ENCODE measurements around the gene MAEA.

Gene MAEA

DNA sequence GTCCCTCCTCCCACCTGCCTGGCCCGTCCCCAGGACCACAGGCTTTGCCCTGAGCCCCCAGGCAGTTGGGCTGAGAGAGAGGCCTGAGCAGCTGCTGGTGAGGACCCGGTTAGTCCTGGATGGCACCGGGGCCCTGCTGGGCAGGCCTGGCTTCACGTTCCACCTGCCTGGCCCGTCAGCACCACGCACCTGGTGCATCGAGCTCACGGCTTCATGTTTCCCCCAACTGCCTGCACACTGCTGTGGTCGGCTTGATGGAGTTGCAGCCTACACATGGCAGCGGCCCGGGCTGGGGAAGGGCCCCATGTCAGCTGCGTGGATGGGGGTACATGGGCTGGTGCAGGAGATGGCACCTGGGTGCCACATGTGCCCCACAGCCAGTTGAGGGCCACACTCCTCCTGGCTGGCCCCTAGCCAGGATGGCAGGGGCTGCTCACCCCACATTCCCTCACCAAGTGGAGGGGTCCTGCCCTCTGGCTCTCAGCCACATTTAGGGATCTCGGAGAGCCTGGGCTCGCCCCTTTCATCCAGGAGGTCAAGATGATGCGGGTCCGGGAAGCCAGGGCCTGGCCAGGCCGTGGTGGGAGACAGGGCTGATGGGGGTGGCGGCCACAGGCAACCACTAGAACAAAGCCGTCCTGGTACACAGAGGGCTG, 88.0 kb downstream of the MAEA start:
- Histone ChIP-seq H3K4me1 (ENCODE audit: control insufficient read depth in 2 of 2, insufficient read depth in 1 of 2, low read depth in 1 of 2, low read length in 2 of 2) (peaks cover 0 to 5% of the 10 kb centered on the region in 2 donors), H2BK15ac (ENCODE audit: low read length) (peak overlapping the region; percentile 49), H2BK12ac (ENCODE audit: low read length) (no peak overlapping the region), H3K4me2 (ENCODE audit: insufficient read depth, low read length, poor library complexity, severe bottlenecking) (no peak overlapping the region), H3K79me1 (ENCODE audit: low read depth, low read length) (no peaks in the 10 kb centered on the region), H2AFZ (ENCODE audit: low read length) (no peak overlapping the region), H3K9me3 (replicated peaks in 1 of 2; ENCODE audit: control insufficient read depth in 2 of 2, insufficient read depth in 1 of 2, low read depth in 1 of 2, low read length in 2 of 2) (no peaks in the 10 kb centered on the region), H3K36me3 (replicated peaks in 1 of 2; ENCODE audit: control insufficient read depth in 2 of 2, insufficient read depth in 2 of 2, low read length in 2 of 2) (peaks cover 2 to 20% of the 10 kb centered on the region in 2 donors), H3K27ac (replicated peaks; ENCODE audit: low read length) (no peak overlapping the region), H3K4me3 (ENCODE audit: low read length in 2 of 2) (no peak overlapping the region), H3K18ac (ENCODE audit: low read length) (peak overlapping the region; percentile 35), H3K14ac (ENCODE audit: low read length) (peak overlapping the region; percentile 82), H2BK5ac (ENCODE audit: low read length) (peak overlapping the region; percentile 35), H2AK5ac (ENCODE audit: low read depth, low read length) (no peak overlapping the region), H3K27me3 (ENCODE audit: control insufficient read depth in 3 of 3, insufficient read depth in 3 of 3, low read depth in 1 of 3, low read length in 3 of 3) (no peaks in the 10 kb centered on the region), H4K8ac (ENCODE audit: low read depth, low read length) (peak overlapping the region; percentile 43), H3K4ac (ENCODE audit: low read length) (no peak overlapping the region), H3K9ac (ENCODE audit: low read depth, low read length, poor library complexity) (no peak overlapping the region), H3K23ac (ENCODE audit: low read depth, low read length, poor library complexity) (peak overlapping the region; percentile 17), H4K91ac (ENCODE audit: low read depth, low read length, poor library complexity) (peak overlapping the region; percentile 89), H2BK120ac (ENCODE audit: low read depth, low read length) (no peak overlapping the region)
- no peak for DNase-seq (ENCODE audit: low spot score)
- no CpG with 5 or more reads among the region's 19 CpGs for WGBS, 2 donors (ENCODE audit: extremely low coverage in 2 of 2, insufficient read length in 2 of 2, insufficient replicate concordance in 1 of 2)

GRCh38 chr4:1378559-1379231, 89.0 kb downstream of the MAEA start:
- Histone ChIP-seq H3K9me3 (replicated peaks in 1 of 2; ENCODE audit: control insufficient read depth in 2 of 2, insufficient read depth in 1 of 2, low read depth in 1 of 2, low read length in 2 of 2) (no peaks in the 10 kb centered on the region), H3K18ac (ENCODE audit: low read length) (no peak overlapping the region), H2BK120ac (ENCODE audit: low read depth, low read length) (no peak overlapping the region), H4K8ac (ENCODE audit: low read depth, low read length) (no peak overlapping the region), H2BK15ac (ENCODE audit: low read length) (no peak overlapping the region), H3K4ac (ENCODE audit: low read length) (peak overlapping the region; percentile 76), H3K27ac (replicated peaks; ENCODE audit: low read length) (no peak overlapping the region), H2AK5ac (ENCODE audit: low read depth, low read length) (peak overlapping the region; percentile 21), H3K23ac (ENCODE audit: low read depth, low read length, poor library complexity) (peak overlapping the region; percentile 31), H4K91ac (ENCODE audit: low read depth, low read length, poor library complexity) (no peak overlapping the region), H3K4me1 (ENCODE audit: control insufficient read depth in 2 of 2, insufficient read depth in 1 of 2, low read depth in 1 of 2, low read length in 2 of 2) (peaks cover 0 to 7% of the 10 kb centered on the region in 2 donors), H2AFZ (ENCODE audit: low read length) (no peak overlapping the region), H3K27me3 (ENCODE audit: control insufficient read depth in 3 of 3, insufficient read depth in 3 of 3, low read depth in 1 of 3, low read length in 3 of 3) (no peaks in the 10 kb centered on the region), H2BK5ac (ENCODE audit: low read length) (no peak overlapping the region), H3K4me3 (ENCODE audit: low read length in 2 of 2) (no peak overlapping the region), H3K79me1 (ENCODE audit: low read depth, low read length) (no peaks in the 10 kb centered on the region), H2BK12ac (ENCODE audit: low read length) (no peak overlapping the region), H3K14ac (ENCODE audit: low read length) (peak overlapping the region; percentile 82), H3K4me2 (ENCODE audit: insufficient read depth, low read length, poor library complexity, severe bottlenecking) (no peak overlapping the region), H3K9ac (ENCODE audit: low read depth, low read length, poor library complexity) (no peak overlapping the region), H3K36me3 (replicated peaks in 1 of 2; ENCODE audit: control insufficient read depth in 2 of 2, insufficient read depth in 2 of 2, low read length in 2 of 2) (peaks cover 2 to 10% of the 10 kb centered on the region in 2 donors)
- no CpG with 5 or more reads among the region's 30 CpGs for WGBS, 2 donors (ENCODE audit: extremely low coverage in 2 of 2, insufficient read length in 2 of 2, insufficient replicate concordance in 1 of 2)
- DNase-seq (ENCODE audit: low spot score) = no peak

- Histone ChIP-seq H3K27me3 (ENCODE audit: control insufficient read depth in 3 of 3, insufficient read depth in 3 of 3, low read depth in 1 of 3, low read length in 3 of 3) (no peaks in the 10 kb centered on the region), H2AFZ (ENCODE audit: low read length) (no peak overlapping the region), H2BK120ac (ENCODE audit: low read depth, low read length) (no peak overlapping the region), H2BK15ac (ENCODE audit: low read length) (no peak overlapping the region), H2BK5ac (ENCODE audit: low read length) (no peak overlapping the region), H3K18ac (ENCODE audit: low read length) (no peak overlapping the region), H3K4me3 (ENCODE audit: low read length in 2 of 2) (no peak overlapping the region), H3K4me1 (ENCODE audit: control insufficient read depth in 2 of 2, insufficient read depth in 1 of 2, low read depth in 1 of 2, low read length in 2 of 2) (peaks cover 0 to 7% of the 10 kb centered on the region in 2 donors), H3K79me1 (ENCODE audit: low read depth, low read length) (no peaks in the 10 kb centered on the region), H3K9ac (ENCODE audit: low read depth, low read length, poor library complexity) (peak overlapping the region; percentile 24), H3K36me3 (replicated peaks in 1 of 2; ENCODE audit: control insufficient read depth in 2 of 2, insufficient read depth in 2 of 2, low read length in 2 of 2) (peaks cover 0 to 14% of the 10 kb centered on the region in 2 donors), H3K9me3 (replicated peaks in 1 of 2; ENCODE audit: control insufficient read depth in 2 of 2, insufficient read depth in 1 of 2, low read depth in 1 of 2, low read length in 2 of 2) (no peaks in the 10 kb centered on the region), H3K4ac (ENCODE audit: low read length) (no peak overlapping the region), H4K8ac (ENCODE audit: low read depth, low read length) (no peak overlapping the region), H2AK5ac (ENCODE audit: low read depth, low read length) (no peak overlapping the region), H4K91ac (ENCODE audit: low read depth, low read length, poor library complexity) (no peak overlapping the region), H2BK12ac (ENCODE audit: low read length) (no peak overlapping the region), H3K23ac (ENCODE audit: low read depth, low read length, poor library complexity) (peak overlapping the region; percentile 22), H3K27ac (replicated peaks; ENCODE audit: low read length) (no peak overlapping the region), H3K4me2 (ENCODE audit: insufficient read depth, low read length, poor library complexity, severe bottlenecking) (no peak overlapping the region), H3K14ac (ENCODE audit: low read length) (peak overlapping the region; percentile 89)
- DNase-seq (ENCODE audit: low spot score) = no peak
- WGBS, 2 donors (ENCODE audit: extremely low coverage in 2 of 2, insufficient read length in 2 of 2, insufficient replicate concordance in 1 of 2) = no CpG with 5 or more reads among the region's 27 CpGs
Observed at GRCh38 chr4:1379351-1379781, 89.7 kb downstream of the MAEA start.

DNA sequence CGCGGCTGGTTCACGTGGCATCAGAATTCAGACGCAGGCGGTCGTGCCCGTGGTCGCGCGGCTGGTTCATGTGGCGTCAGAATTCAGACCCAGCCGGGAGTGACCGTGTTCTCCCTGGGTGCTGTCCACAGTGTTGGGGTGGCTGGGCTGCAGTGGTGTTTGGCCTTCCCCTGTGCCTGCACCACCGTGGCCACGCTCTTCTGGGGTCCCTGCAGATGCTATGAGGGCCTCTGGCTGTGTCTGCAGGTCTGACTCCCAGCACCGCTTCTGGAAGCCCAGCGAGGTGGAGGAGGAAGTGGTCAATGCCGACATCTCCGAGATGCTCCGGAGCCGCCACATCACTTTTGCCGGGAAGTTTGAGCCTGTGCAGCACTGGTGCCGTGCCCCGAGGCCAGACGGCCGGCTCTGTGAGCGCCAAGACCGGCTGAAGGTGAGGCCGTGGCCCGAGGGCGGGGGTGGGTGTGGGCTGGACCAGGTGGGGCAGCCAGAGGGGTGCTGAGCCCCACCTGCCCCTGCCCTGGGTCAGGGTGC, 90.2 kb downstream of the MAEA start:
- Histone ChIP-seq H3K27me3 (ENCODE audit: control insufficient read depth in 3 of 3, insufficient read depth in 3 of 3, low read depth in 1 of 3, low read length in 3 of 3) (no peaks in the 10 kb centered on the region), H3K79me1 (ENCODE audit: low read depth, low read length) (no peaks in the 10 kb centered on the region), H2BK12ac (ENCODE audit: low read length) (no peak overlapping the region), H3K4me1 (ENCODE audit: control insufficient read depth in 2 of 2, insufficient read depth in 1 of 2, low read depth in 1 of 2, low read length in 2 of 2) (peaks cover 0 to 7% of the 10 kb centered on the region in 2 donors), H2BK120ac (ENCODE audit: low read depth, low read length) (no peak overlapping the region), H3K4me3 (ENCODE audit: low read length in 2 of 2) (no peak overlapping the region), H2BK15ac (ENCODE audit: low read length) (no peak overlapping the region), H3K14ac (ENCODE audit: low read length) (peak overlapping the region; percentile 89), H3K18ac (ENCODE audit: low read length) (peak overlapping the region; percentile 38), H3K9ac (ENCODE audit: low read depth, low read length, poor library complexity) (no peak overlapping the region), H3K4ac (ENCODE audit: low read length) (no peak overlapping the region), H4K91ac (ENCODE audit: low read depth, low read length, poor library complexity) (no peak overlapping the region), H4K8ac (ENCODE audit: low read depth, low read length) (no peak overlapping the region), H3K4me2 (ENCODE audit: insufficient read depth, low read length, poor library complexity, severe bottlenecking) (no peak overlapping the region), H2AK5ac (ENCODE audit: low read depth, low read length) (peak overlapping the region; percentile 46), H2BK5ac (ENCODE audit: low read length) (no peak overlapping the region), H3K36me3 (replicated peaks in 1 of 2; ENCODE audit: control insufficient read depth in 2 of 2, insufficient read depth in 2 of 2, low read length in 2 of 2) (peaks cover 0 to 15% of the 10 kb centered on the region in 2 donors), H2AFZ (ENCODE audit: low read length) (no peak overlapping the region), H3K9me3 (replicated peaks in 1 of 2; ENCODE audit: control insufficient read depth in 2 of 2, insufficient read depth in 1 of 2, low read depth in 1 of 2, low read length in 2 of 2) (no peaks in the 10 kb centered on the region), H3K27ac (replicated peaks; ENCODE audit: low read length) (no peak overlapping the region), H3K23ac (ENCODE audit: low read depth, low read length, poor library complexity) (no peak overlapping the region)
- no peak for DNase-seq (ENCODE audit: low spot score)
- WGBS, 2 donors (ENCODE audit: extremely low coverage in 2 of 2, insufficient read length in 2 of 2, insufficient replicate concordance in 1 of 2) = no CpG with 5 or more reads among the region's 31 CpGs
